GM12878 (cell line): ENCODE results near the gene ACOT13. TPM values are rescaled to one million over a fixed set of nuclear protein-coding genes. Genes with fewer than 3 reads are reported as not detected.

Experiments
- ATAC-seq: fragments of 200-7000 bp; cut with Tn5 transposase; 3 replicates; pipeline ENCODE4 v1.9.1; 2020; ENCODE audit warnings: mild to moderate bottlenecking, moderate library complexity
- BruUV-seq: library from RNA; stranded (reverse); fragments of 400-500 nt; replicated peaks from 2 replicates; lab custom pipeline; 2021; lab: Mats Ljungman, UMichigan
- CTCF ChIA-PET: fragments of 300-600 bp; sonication (Branson Sonifier 250); formaldehyde crosslinking; extraction: SDS; loops from one replicate; lab custom pipeline; 2021; ENCODE audit warnings: inconsistent platforms; lab: Yijun Ruan, JAX
- POLR2A ChIA-PET: fragments of 350-600 bp; formaldehyde crosslinking; extraction: SDS; loops from one replicate; lab custom pipeline; 2021; ENCODE audit warnings: inconsistent platforms; lab: Charles Lee
- RAD21 ChIA-PET: fragments of 300-600 bp; sonication (Branson Sonifier 250); formaldehyde crosslinking; loops from one replicate; lab custom pipeline; 2023; ENCODE audit warnings: antibody characterized with exemption; ENCODE audit not compliant: unreplicated experiment; lab: Charles Lee
- SMC1A ChIA-PET: fragments of 300-600 bp; sonication (Branson Sonifier 250); formaldehyde crosslinking; loops from one replicate; lab custom pipeline; 2023; ENCODE audit not compliant: unreplicated experiment, uncharacterized antibody; lab: Charles Lee
- DNase-seq: peaks from one replicate; pipeline ENCODE4 v3.0.0-alpha.2; 2011; ENCODE audit warnings: low read depth, low spot score
- FAIRE-seq: peaks from 3 replicates; lab custom pipeline; 2011; peaks lifted over from hg19 to GRCh38; lab: Jason Lieb, UNC
- H2AFZ ChIP-seq: 2 replicates; pipeline ENCODE4 v1.6.0; 2011; ENCODE audit warnings: low read depth, low read length, control low read depth; ENCODE audit not compliant: control insufficient read depth
- H3K27ac ChIP-seq: 2 replicates; pipeline ENCODE4 v1.5.1; 2011; ENCODE audit warnings: control low read depth; ENCODE audit not compliant: control insufficient read depth, insufficient read depth
- H3K27me3 ChIP-seq, 2 experiments: replicated peaks in 1 of 2; 2 replicates each; pipeline versions ENCODE4 v1.6.0 to v1.6.1; 2011; ENCODE audit warnings: low read length in 1 of 2; ENCODE audit not compliant: control insufficient read depth in 2 of 2, insufficient read depth in 2 of 2
- H3K36me3 ChIP-seq, 2 experiments: 2 replicates each; pipeline ENCODE4 v1.5.1; 2011; ENCODE audit warnings: low read length in 1 of 2; ENCODE audit not compliant: control insufficient read depth in 2 of 2, insufficient read depth in 2 of 2
- H3K4me1 ChIP-seq: 2 replicates; pipeline ENCODE4 v1.6.1; 2011; ENCODE audit warnings: mild to moderate bottlenecking, low read length, moderate library complexity, mixed read lengths; ENCODE audit not compliant: control insufficient read depth, insufficient read depth
- H3K4me2 ChIP-seq: 2 replicates; pipeline ENCODE4 v1.6.0; 2011; ENCODE audit warnings: control low read depth; ENCODE audit not compliant: control insufficient read depth, insufficient read depth
- H3K4me3 ChIP-seq: fragments of 200-600 bp; sonication (generic); 2 replicates; pipeline ENCODE4 v1.5.1; 2016
- H3K79me2 ChIP-seq: 2 replicates; pipeline ENCODE4 v1.6.0; 2011; ENCODE audit warnings: low read length; ENCODE audit not compliant: control insufficient read depth, insufficient read depth
- H3K9ac ChIP-seq: 2 replicates; pipeline ENCODE4 v1.8.0; 2011; ENCODE audit warnings: low read length, control low read depth, mixed read lengths; ENCODE audit not compliant: control insufficient read depth, insufficient read depth
- H3K9me3 ChIP-seq: replicated peaks from 3 replicates; pipeline ENCODE4 v1.5.1; 2011; ENCODE audit warnings: mild to moderate bottlenecking, low read length; ENCODE audit not compliant: control insufficient read depth, insufficient read depth
- H4K20me1 ChIP-seq: 2 replicates; pipeline ENCODE4 v1.6.0; 2011; ENCODE audit not compliant: control insufficient read depth, insufficient read depth
- BCL3 ChIP-seq: IDR thresholded peaks from 2 replicates; pipeline ENCODE4 v1.6.1; 2011; ENCODE audit warnings: borderline replicate concordance, low read depth, mild to moderate bottlenecking, moderate library complexity, low read length; ENCODE audit not compliant: insufficient read depth, poor library complexity, severe bottlenecking
- BMI1 ChIP-seq: fragments of 450-650 bp; IDR thresholded peaks from 2 replicates; pipeline ENCODE4 v1.6.1; 2016; ENCODE audit warnings: mild to moderate bottlenecking, moderate library complexity, borderline replicate concordance
- CHD4 ChIP-seq: fragments of 200-600 bp; sonication (generic); IDR thresholded peaks from 2 replicates; pipeline ENCODE4 v1.6.1; 2016; ENCODE audit warnings: mild to moderate bottlenecking
- E2F4 ChIP-seq: IDR thresholded peaks from 2 replicates; pipeline ENCODE4 v1.6.1; 2012; ENCODE audit warnings: low read depth, low read length, improper control_type of control experiment
- HCFC1 ChIP-seq: fragments of 150-350 bp; IDR thresholded peaks from 2 replicates; pipeline ENCODE4 v1.6.1; 2014; ENCODE audit warnings: low read length
- IKZF2 ChIP-seq, 2 experiments: fragments of 450-650 bp; IDR thresholded peaks; 2 replicates each; pipeline ENCODE4 v1.6.1; 2017; ENCODE audit warnings: mild to moderate bottlenecking in 2 of 2, moderate library complexity in 2 of 2
- IRF5 ChIP-seq: fragments of 450-650 bp; IDR thresholded peaks from 2 replicates; pipeline ENCODE4 v1.6.1; 2017; ENCODE audit warnings: borderline replicate concordance
- KLF5 ChIP-seq: fragments of 450-650 bp; IDR thresholded peaks from 2 replicates; pipeline ENCODE4 v1.6.1; 2014; ENCODE audit warnings: mild to moderate bottlenecking; ENCODE audit not compliant: partially characterized antibody
- MTA3 ChIP-seq: IDR thresholded peaks from 2 replicates; pipeline ENCODE4 v1.6.1; 2012; ENCODE audit warnings: low read length, inconsistent platforms, borderline replicate concordance
- NFYB ChIP-seq: IDR thresholded peaks from 2 replicates; pipeline ENCODE4 v1.6.1; 2011; ENCODE audit warnings: low read depth, mild to moderate bottlenecking, low read length, improper control_type of control experiment, moderate library complexity; ENCODE audit not compliant: insufficient read depth
- PAX5 ChIP-seq: IDR thresholded peaks from 2 replicates; pipeline ENCODE4 v1.6.1; 2011; ENCODE audit warnings: low read depth, low read length, borderline replicate concordance
- SP1 ChIP-seq: IDR thresholded peaks from one replicate; pipeline ENCODE4 v1.6.1; 2011; ENCODE audit warnings: low read depth, low read length
- STAT1 ChIP-seq: fragments of 450-650 bp; conservative IDR thresholded peaks from 2 replicates; pipeline ENCODE4 v1.6.1; 2014; ENCODE audit warnings: antibody characterized with exemption, mild to moderate bottlenecking
- SUZ12 ChIP-seq: fragments of 200-600 bp; sonication (generic); IDR thresholded peaks from one replicate; pipeline ENCODE4 v1.6.1; 2018; ENCODE audit warnings: antibody characterized with exemption, mild to moderate bottlenecking; ENCODE audit not compliant: unreplicated experiment
- ZNF24 ChIP-seq: fragments of 450-650 bp; IDR thresholded peaks from 2 replicates; pipeline ENCODE4 v1.6.1; 2017; ENCODE audit warnings: antibody characterized with exemption, mild to moderate bottlenecking
- ZNF274 ChIP-seq: IDR thresholded peaks from one replicate; pipeline ENCODE4 v1.8.0; 2011; ENCODE audit not compliant: insufficient read length, insufficient read depth
- ZNF592 ChIP-seq: fragments of 450-650 bp; IDR thresholded peaks from 2 replicates; pipeline ENCODE4 v1.6.1; 2017; ENCODE audit warnings: mild to moderate bottlenecking, moderate library complexity
- WGBS: methylation state at CpG from one replicate; pipeline ENCODE4 v1.1.6; 2016; ENCODE audit warnings: low lambda C conversion rate; ENCODE audit not compliant: insufficient replicate concordance, insufficient coverage; ENCODE audit errors: missing lambda C conversion rate; 5-methylcytosine and 5-hydroxymethylcytosine counted together
- in situ Hi-C: fragments of 300-500 bp; cut with MboI; formaldehyde crosslinking; loops from 9 replicates; pipeline ENCODE4 v1.14.3; 2018; ENCODE audit warnings: mixed read lengths
- intact Hi-C: fragments of 100-400 bp; cut with micrococcal nuclease; formaldehyde crosslinking; loops from one replicate; pipeline ENCODE4 v1.14.2; 2022; ENCODE audit not compliant: unreplicated experiment
- polyA plus RNA-seq, 11 experiments: library from polyadenylated mRNA; depleted of rRNA in 4 of 11; unstranded in 6 of 11; stranded (reverse) in 5 of 11; fragments of >200 nt; fragmentation: Nextera tagmentation in 4 of 11; fragmentation: Illumina TruSeq in 1 of 11; extraction: Ambion mirVana in 4 of 11; extraction: Trizol in 1 of 11; gene quantifications; 1 replicate in 1 of 11; 2 replicates in 10 of 11; pipeline versions ENCODE4 v1.2.1 to v1.2.3, GENCODE V29; 2011 to 2016; ENCODE audit warnings: inconsistent platforms in 2 of 11, missing spikeins in 2 of 11, low read depth in 1 of 11
- total RNA-seq, 4 experiments: library from RNA; depleted of rRNA in 3 of 4; stranded (reverse); fragments of >200 nt in 3 of 4; fragmentation: Illumina TruSeq in 1 of 4; extraction: Trizol in 1 of 4; gene quantifications; 2 replicates each; pipeline versions ENCODE4 v1.2.1 to v1.2.3, GENCODE V29; 2013 to 2021

ACOT13 gene
- total and polyA plus RNA-seq, 10 of the 15 experiments (the other 5 are each of a cell fraction or from before 2014, with no cell fraction given) = 6.0 to 60.6 (median 36.6) TPM

- Histone ChIP-seq H3K4me2 (no peak overlapping the region), H3K27ac (no peak overlapping the region), H2AFZ (no peak overlapping the region), H3K36me3 (no peaks in the 10 kb centered on the region), H4K20me1 (no peaks in the 10 kb centered on the region), H3K79me2 (no peaks in the 10 kb centered on the region), H3K9me3 (no peaks in the 10 kb centered on the region), H3K4me3 (no peak overlapping the region), H3K4me1 (no peaks in the 10 kb centered on the region), H3K9ac (no peak overlapping the region), H3K27me3 (no peaks in the 10 kb centered on the region)
- intact Hi-C loops (no loop called here), in situ Hi-C loops (no loop called here)
- ATAC-seq (no peak), DNase-seq (no peak), FAIRE-seq (no peak)
- ChIA-PET SMC1A (interaction anchor here (0.5 to 1.1 kb wide), 2 partner anchors 15 to 30 kb away, joined by 3 read pairs; no protein-coding TSS in a partner anchor), CTCF (interaction anchor here (0.8 to 1.9 kb wide), 3 partner anchors 21 to 99 kb away, joined by 3 to 8 read pairs (median 4); no protein-coding TSS in a partner anchor), POLR2A (no interaction called here), RAD21 (no interaction called here)
- WGBS = 46% methylated on average over 7 of the region's 7 CpGs
- BruUV-seq = no TSS peak
- TF ChIP-seq SUZ12 (no peak), NFYB (no peak), ZNF592 (no peak), CHD4 (no peak), BMI1 (no peak), MTA3 (no peak), KLF5 (no peak), PAX5 (no peak), ZNF274 (no peak), IKZF2 (IDR thresholded peaks at IDR 0.05) (no peak), STAT1 (no peak), E2F4 (no peak), SP1 (no peak), ZNF24 (no peak), BCL3 (no peak), IRF5 (no peak), HCFC1 (no peak)
Measured at GRCh38 chr6:24621626-24622289, 45.1 kb upstream of the ACOT13 start.
